Neural cell (in vitro differentiated cells): Measurements from ENCODE around the gene MISP. TPM values are rescaled to one million over a fixed set of nuclear protein-coding genes. Genes with fewer than 3 reads are reported as not detected.

Source experiments
- H2AFZ ChIP-seq: fragments of 200-600, 300-800 bp; sonication (generic), shearing (Covaris generic); 2 replicates; pipeline ENCODE4 v1.6.0; 2014; ENCODE audit warnings: low read depth, mild to moderate bottlenecking, antibody characterized with exemption, low read length, moderate library complexity
- H3F3A ChIP-seq: fragments of 200-600 bp; shearing (Covaris generic); 2 replicates; pipeline ENCODE4 v1.6.1; 2016; ENCODE audit warnings: mild to moderate bottlenecking, moderate library complexity, mixed read lengths, antibody characterized with exemption, low read length; ENCODE audit not compliant: insufficient read depth, poor library complexity, severe bottlenecking
- H3K27ac ChIP-seq: fragments of 200-600, 300-800 bp; sonication (generic), shearing (Covaris generic); 2 replicates; pipeline ENCODE4 v1.5.1; 2014; ENCODE audit warnings: mild to moderate bottlenecking, low read length, moderate library complexity
- H3K27me3 ChIP-seq: fragments of 300-800, 200-600 bp; sonication (generic), shearing (Covaris generic); 2 replicates; pipeline ENCODE4 v1.6.0; 2014; ENCODE audit warnings: mild to moderate bottlenecking, low read depth, low read length, moderate library complexity; ENCODE audit not compliant: insufficient read depth
- H3K36me3 ChIP-seq: fragments of 300-800, 200-600 bp; sonication (generic), shearing (Covaris generic); 2 replicates; pipeline ENCODE4 v1.5.1; 2014; ENCODE audit warnings: mild to moderate bottlenecking, antibody characterized with exemption, low read length, moderate library complexity; ENCODE audit not compliant: insufficient read depth
- H3K4me2 ChIP-seq: fragments of 300-800, 200-600 bp; sonication (generic), shearing (Covaris generic); 2 replicates; pipeline ENCODE4 v1.6.0; 2014; ENCODE audit warnings: mild to moderate bottlenecking, low read length
- H3K4me3 ChIP-seq: fragments of 300-800, 200-600 bp; sonication (generic), shearing (Covaris generic); 2 replicates; pipeline ENCODE4 v1.5.1; 2014; ENCODE audit warnings: mild to moderate bottlenecking, low read length, moderate library complexity
- H3K79me2 ChIP-seq: fragments of 200-600 bp; shearing (Covaris generic); replicated peaks from 2 replicates; pipeline ENCODE4 v1.6.0; 2014; ENCODE audit warnings: mild to moderate bottlenecking, low read length, moderate library complexity; ENCODE audit not compliant: insufficient read depth
- H3K9ac ChIP-seq: fragments of 300-800, 200-600 bp; sonication (generic), shearing (Covaris generic); 2 replicates; pipeline ENCODE4 v1.6.1; 2016; ENCODE audit warnings: mild to moderate bottlenecking, low read length, mixed read lengths
- H3K9me2 ChIP-seq: fragments of 200-600 bp; shearing (Covaris generic); 2 replicates; pipeline ENCODE4 v1.6.1; 2016; ENCODE audit warnings: mild to moderate bottlenecking, low read length, mixed read lengths; ENCODE audit not compliant: insufficient read depth
- H3K9me3 ChIP-seq: fragments of 200-600, 300-800 bp; sonication (generic), shearing (Covaris generic); 2 replicates; pipeline ENCODE4 v1.6.1; 2016; ENCODE audit warnings: mild to moderate bottlenecking, mixed run types, low read length, moderate library complexity, mixed read lengths
- H4K20me1 ChIP-seq: fragments of 200-600 bp; shearing (Covaris generic); 2 replicates; pipeline ENCODE4 v1.6.1; 2016; ENCODE audit warnings: mild to moderate bottlenecking, mixed run types; ENCODE audit not compliant: insufficient read depth
- CTCF ChIP-seq: fragments of 450-650 bp; IDR thresholded peaks from 2 replicates; pipeline ENCODE4 v1.5.1; 2014; ENCODE audit warnings: antibody characterized with exemption, mild to moderate bottlenecking, moderate library complexity; ENCODE audit not compliant: poor library complexity, severe bottlenecking
- EP300 ChIP-seq: fragments of 450-650 bp; conservative IDR thresholded peaks from 2 replicates; pipeline ENCODE4 v1.6.1; 2014; ENCODE audit warnings: antibody characterized with exemption, mild to moderate bottlenecking, moderate library complexity; ENCODE audit not compliant: poor library complexity, severe bottlenecking
- EZH2 ChIP-seq: fragments of 200-600, 300-800 bp; shearing (Covaris generic), sonication (generic); IDR thresholded peaks from 2 replicates; pipeline ENCODE4 v1.6.1; 2014; ENCODE audit warnings: antibody characterized with exemption, low read length, borderline replicate concordance, mild to moderate bottlenecking; ENCODE audit not compliant: insufficient read depth, poor library complexity, severe bottlenecking
- MXI1 ChIP-seq: fragments of 450-650 bp; conservative IDR thresholded peaks from 2 replicates; pipeline ENCODE4 v1.6.1; 2014; ENCODE audit warnings: antibody characterized with exemption, mild to moderate bottlenecking; ENCODE audit not compliant: poor library complexity, severe bottlenecking
- POLR2AphosphoS5 ChIP-seq: IDR thresholded peaks from 2 replicates; pipeline ENCODE4 v1.6.1; 2012
- RAD21 ChIP-seq: fragments of 450-650 bp; conservative IDR thresholded peaks from 2 replicates; pipeline ENCODE4 v1.6.1; 2014; ENCODE audit warnings: antibody characterized with exemption, mild to moderate bottlenecking, moderate library complexity
- SMC3 ChIP-seq: fragments of 450-650 bp; conservative IDR thresholded peaks from 2 replicates; pipeline ENCODE4 v1.6.1; 2014; ENCODE audit warnings: antibody characterized with exemption, mild to moderate bottlenecking, moderate library complexity; ENCODE audit not compliant: poor library complexity
- TAF1 ChIP-seq: IDR thresholded peaks from 2 replicates; pipeline ENCODE4 v1.6.1; 2012; ENCODE audit warnings: low read depth
- polyA plus RNA-seq: library from polyadenylated mRNA; depleted of rRNA; stranded (reverse); fragments of >200 nt; gene quantifications from 2 replicates; pipeline ENCODE4 v1.2.3, GENCODE V29; 2014
- TF ChIP-seq, protein P1 (sequence below): IDR thresholded peaks from 2 replicates; pipeline ENCODE4 v1.6.1; 2012; ENCODE audit warnings: borderline replicate concordance

The MISP gene
- polyA plus RNA-seq, 1 donor from 2014 or later = 0.98 TPM

DNA sequence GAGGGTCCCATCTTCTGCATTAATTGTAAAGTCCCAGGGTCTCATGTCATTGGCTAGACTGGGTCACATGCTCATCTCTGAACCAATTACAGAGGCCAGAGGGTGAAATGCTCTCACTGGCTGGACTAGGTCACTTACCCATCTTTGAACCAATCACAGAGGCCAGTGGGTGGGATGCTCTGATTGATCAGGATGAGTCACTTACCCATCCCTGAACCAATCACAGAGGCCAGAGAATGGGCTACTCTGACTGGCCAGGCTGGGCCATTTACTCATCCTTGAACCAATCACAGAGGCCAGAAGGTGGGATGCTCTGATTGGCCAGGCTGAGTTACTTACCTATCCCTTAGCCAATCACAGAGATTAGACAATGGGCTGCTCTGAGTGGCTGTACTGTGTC lies 5.3 kb downstream of the MISP start:
- no peak for TF ChIP-seq EP300
- TF ChIP-seq MXI1 = no peak
- TF ChIP-seq, protein P1, sequence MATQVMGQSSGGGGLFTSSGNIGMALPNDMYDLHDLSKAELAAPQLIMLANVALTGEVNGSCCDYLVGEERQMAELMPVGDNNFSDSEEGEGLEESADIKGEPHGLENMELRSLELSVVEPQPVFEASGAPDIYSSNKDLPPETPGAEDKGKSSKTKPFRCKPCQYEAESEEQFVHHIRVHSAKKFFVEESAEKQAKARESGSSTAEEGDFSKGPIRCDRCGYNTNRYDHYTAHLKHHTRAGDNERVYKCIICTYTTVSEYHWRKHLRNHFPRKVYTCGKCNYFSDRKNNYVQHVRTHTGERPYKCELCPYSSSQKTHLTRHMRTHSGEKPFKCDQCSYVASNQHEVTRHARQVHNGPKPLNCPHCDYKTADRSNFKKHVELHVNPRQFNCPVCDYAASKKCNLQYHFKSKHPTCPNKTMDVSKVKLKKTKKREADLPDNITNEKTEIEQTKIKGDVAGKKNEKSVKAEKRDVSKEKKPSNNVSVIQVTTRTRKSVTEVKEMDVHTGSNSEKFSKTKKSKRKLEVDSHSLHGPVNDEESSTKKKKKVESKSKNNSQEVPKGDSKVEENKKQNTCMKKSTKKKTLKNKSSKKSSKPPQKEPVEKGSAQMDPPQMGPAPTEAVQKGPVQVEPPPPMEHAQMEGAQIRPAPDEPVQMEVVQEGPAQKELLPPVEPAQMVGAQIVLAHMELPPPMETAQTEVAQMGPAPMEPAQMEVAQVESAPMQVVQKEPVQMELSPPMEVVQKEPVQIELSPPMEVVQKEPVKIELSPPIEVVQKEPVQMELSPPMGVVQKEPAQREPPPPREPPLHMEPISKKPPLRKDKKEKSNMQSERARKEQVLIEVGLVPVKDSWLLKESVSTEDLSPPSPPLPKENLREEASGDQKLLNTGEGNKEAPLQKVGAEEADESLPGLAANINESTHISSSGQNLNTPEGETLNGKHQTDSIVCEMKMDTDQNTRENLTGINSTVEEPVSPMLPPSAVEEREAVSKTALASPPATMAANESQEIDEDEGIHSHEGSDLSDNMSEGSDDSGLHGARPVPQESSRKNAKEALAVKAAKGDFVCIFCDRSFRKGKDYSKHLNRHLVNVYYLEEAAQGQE = no peak
- no peak for TF ChIP-seq EZH2
- no peak for TF ChIP-seq RAD21
- Histone ChIP-seq H3K27ac (no peak overlapping the region), H3K36me3 (no peaks in the 10 kb centered on the region), H3K4me2 (no peak overlapping the region), H3K79me2 (no peaks in the 10 kb centered on the region), H4K20me1 (no peaks in the 10 kb centered on the region), H3K4me3 (no peak overlapping the region), H3K27me3 (no peaks in the 10 kb centered on the region), H3K9ac (no peak overlapping the region), H2AFZ (no peak overlapping the region), H3K9me2 (no peaks in the 10 kb centered on the region), H3K9me3 (no peaks in the 10 kb centered on the region), H3F3A (no peaks in the 10 kb centered on the region)

- no peak overlapping the region for H3K9ac ChIP-seq
- H3K9me3 ChIP-seq = no peaks in the 10 kb centered on the region
- no peak overlapping the region for H3K4me3 ChIP-seq
- no peak overlapping the region for H3K27ac ChIP-seq
- H3K79me2 ChIP-seq = no peaks in the 10 kb centered on the region
- H3K36me3 ChIP-seq = no peaks in the 10 kb centered on the region
- TF ChIP-seq, protein P1 = no peak
- TF ChIP-seq SMC3 (no peak), CTCF (no peak), EP300 (no peak), RAD21 (no peak), TAF1 (no peak), MXI1 (no peak), POLR2AphosphoS5 (no peak), EZH2 (no peak)
- no peaks in the 10 kb centered on the region for H3K9me2 ChIP-seq
- H3F3A ChIP-seq = no peaks in the 10 kb centered on the region
- no peaks in the 10 kb centered on the region for H3K27me3 ChIP-seq
- no peak overlapping the region for H2AFZ ChIP-seq
- no peaks in the 10 kb centered on the region for H4K20me1 ChIP-seq
- no peak overlapping the region for H3K4me2 ChIP-seq
Observed at GRCh38 chr19:756821-757688, 6.1 kb downstream of the MISP start.
